GM04503 (cell line): ENCODE data around the gene RNF223.

Source experiments
- DNase-seq: peaks from one replicate; pipeline ENCODE4 v3.0.0-alpha.2; 2012; ENCODE audit warnings: low read depth

RNF223 gene

GRCh38 chr1:1026599-1027413 is 47.3 kb downstream of the RNF223 start:
- DNase-seq: no peak

- DNase-seq: no peak
These were observed 48.4 kb downstream of the RNF223 start for GRCh38 chr1:1025730-1026129.

- DNase-seq: no peak
These were observed 49.1 kb downstream of the RNF223 start for GRCh38 chr1:1024771-1025699.

GRCh38 chr1:1024149-1024770 is 49.8 kb downstream of the RNF223 start:
- no peak for DNase-seq

GRCh38 chr1:1023700-1024099 is 50.4 kb downstream of the RNF223 start:
- no peak for DNase-seq

GRCh38 chr1:1022302-1023009 is 51.6 kb downstream of the RNF223 start:
- DNase-seq: no peak

- DNase-seq: no peak
These were observed 52.2 kb downstream of the RNF223 start for GRCh38 chr1:1021920-1022259.

GRCh38 chr1:1021010-1021919 is 52.8 kb downstream of the RNF223 start:
- DNase-seq: no peak
